ENCODE results near the gene THBS3. TPM values are rescaled to one million over a fixed set of nuclear protein-coding genes. Genes with fewer than 3 reads are reported as not detected.

Gene THBS3
- total and polyA plus RNA-seq, 2 of the 13 experiments (the other 11 are each of a cell fraction or from before 2014, with no cell fraction given) = 0.86 to 3.6 TPM

GRCh38 chr1:155208541-155209311 lies 1.0 kb upstream of the THBS3 start, which contains the start of gene MTX1 (continued):
- TF ChIP-seq ZNF589 (CRISPR knock-in tag; conservative IDR thresholded peaks at IDR 0.05) = no peak
- peak; percentile 45; the same call in 1 of the 2 replicates for TF ChIP-seq POLR2AphosphoS5 (IDR thresholded peaks at IDR 0.05; ENCODE audit: low read depth, low read length)
- TF ChIP-seq, protein P1, sequence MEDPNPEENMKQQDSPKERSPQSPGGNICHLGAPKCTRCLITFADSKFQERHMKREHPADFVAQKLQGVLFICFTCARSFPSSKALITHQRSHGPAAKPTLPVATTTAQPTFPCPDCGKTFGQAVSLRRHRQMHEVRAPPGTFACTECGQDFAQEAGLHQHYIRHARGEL (CRISPR knock-in tag; IDR thresholded peaks at IDR 0.05) = 0 out of 2 replicates have a peak, but pooled peaks have one; percentile 38
- 0 out of 2 replicates have a peak, but pooled peaks have one; percentile 9 for TF ChIP-seq MIER3 (CRISPR knock-in tag; IDR thresholded peaks at IDR 0.05; ENCODE audit: borderline replicate concordance)
- TF ChIP-seq, protein P2, sequence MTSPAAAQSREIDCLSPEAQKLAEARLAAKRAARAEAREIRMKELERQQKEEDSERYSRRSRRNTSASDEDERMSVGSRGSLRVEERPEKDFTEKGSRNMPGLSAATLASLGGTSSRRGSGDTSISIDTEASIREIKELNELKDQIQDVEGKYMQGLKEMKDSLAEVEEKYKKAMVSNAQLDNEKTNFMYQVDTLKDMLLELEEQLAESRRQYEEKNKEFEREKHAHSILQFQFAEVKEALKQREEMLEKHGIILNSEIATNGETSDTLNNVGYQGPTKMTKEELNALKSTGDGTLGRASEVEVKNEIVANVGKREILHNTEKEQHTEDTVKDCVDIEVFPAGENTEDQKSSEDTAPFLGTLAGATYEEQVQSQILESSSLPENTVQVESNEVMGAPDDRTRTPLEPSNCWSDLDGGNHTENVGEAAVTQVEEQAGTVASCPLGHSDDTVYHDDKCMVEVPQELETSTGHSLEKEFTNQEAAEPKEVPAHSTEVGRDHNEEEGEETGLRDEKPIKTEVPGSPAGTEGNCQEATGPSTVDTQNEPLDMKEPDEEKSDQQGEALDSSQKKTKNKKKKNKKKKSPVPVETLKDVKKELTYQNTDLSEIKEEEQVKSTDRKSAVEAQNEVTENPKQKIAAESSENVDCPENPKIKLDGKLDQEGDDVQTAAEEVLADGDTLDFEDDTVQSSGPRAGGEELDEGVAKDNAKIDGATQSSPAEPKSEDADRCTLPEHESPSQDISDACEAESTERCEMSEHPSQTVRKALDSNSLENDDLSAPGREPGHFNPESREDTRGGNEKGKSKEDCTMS (CRISPR knock-in tag; conservative IDR thresholded peaks at IDR 0.05) = no peak
- TF ChIP-seq FOSL1 (CRISPR knock-in tag; IDR thresholded peaks at IDR 0.05; ENCODE audit: borderline replicate concordance) = no peak
- no peak for TF ChIP-seq FUBP1 (CRISPR knock-in tag; IDR thresholded peaks at IDR 0.05; ENCODE audit: borderline replicate concordance)
- peak; percentile 49 for TF ChIP-seq MXD4 (CRISPR knock-in tag; IDR thresholded peaks at IDR 0.05)
- TF ChIP-seq CEBPB (IDR thresholded peaks at IDR 0.05; ENCODE audit: borderline replicate concordance, low read depth, low read length) = no peak
- peak; percentile 79 for TF ChIP-seq SIN3B (IDR thresholded peaks at IDR 0.05; ENCODE audit: low read length)
- no peak for TF ChIP-seq ZNF430 (CRISPR knock-in tag; IDR thresholded peaks at IDR 0.05)
- TF ChIP-seq KDM1A (CRISPR knock-in tag; IDR thresholded peaks at IDR 0.05) = no peak
- peak; percentile 68 for TF ChIP-seq MYC (CRISPR knock-in tag; IDR thresholded peaks at IDR 0.05; ENCODE audit: borderline replicate concordance)
- peak; percentile 69; the same call in 1 of the 2 replicates for TF ChIP-seq SNAI1 (CRISPR knock-in tag; IDR thresholded peaks at IDR 0.05; ENCODE audit: borderline replicate concordance)
- peak; percentile 80 for TF ChIP-seq ZNF350 (CRISPR knock-in tag; IDR thresholded peaks at IDR 0.05; ENCODE audit: borderline replicate concordance, low read depth)
- TF ChIP-seq NR1H2 (CRISPR knock-in tag; IDR thresholded peaks at IDR 0.05; ENCODE audit: borderline replicate concordance, low read depth) = 0 out of 2 replicates have a peak, but pooled peaks have one; percentile 12
- no peak for TF ChIP-seq ETV6 (CRISPR knock-in tag; conservative IDR thresholded peaks at IDR 0.05)
- TF ChIP-seq, protein P3, sequence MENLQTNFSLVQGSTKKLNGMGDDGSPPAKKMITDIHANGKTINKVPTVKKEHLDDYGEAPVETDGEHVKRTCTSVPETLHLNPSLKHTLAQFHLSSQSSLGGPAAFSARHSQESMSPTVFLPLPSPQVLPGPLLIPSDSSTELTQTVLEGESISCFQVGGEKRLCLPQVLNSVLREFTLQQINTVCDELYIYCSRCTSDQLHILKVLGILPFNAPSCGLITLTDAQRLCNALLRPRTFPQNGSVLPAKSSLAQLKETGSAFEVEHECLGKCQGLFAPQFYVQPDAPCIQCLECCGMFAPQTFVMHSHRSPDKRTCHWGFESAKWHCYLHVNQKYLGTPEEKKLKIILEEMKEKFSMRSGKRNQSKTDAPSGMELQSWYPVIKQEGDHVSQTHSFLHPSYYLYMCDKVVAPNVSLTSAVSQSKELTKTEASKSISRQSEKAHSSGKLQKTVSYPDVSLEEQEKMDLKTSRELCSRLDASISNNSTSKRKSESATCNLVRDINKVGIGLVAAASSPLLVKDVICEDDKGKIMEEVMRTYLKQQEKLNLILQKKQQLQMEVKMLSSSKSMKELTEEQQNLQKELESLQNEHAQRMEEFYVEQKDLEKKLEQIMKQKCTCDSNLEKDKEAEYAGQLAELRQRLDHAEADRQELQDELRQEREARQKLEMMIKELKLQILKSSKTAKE (CRISPR knock-in tag; IDR thresholded peaks at IDR 0.05; ENCODE audit: borderline replicate concordance) = no peak
- TF ChIP-seq ZSCAN9 (CRISPR knock-in tag; IDR thresholded peaks at IDR 0.05; ENCODE audit: borderline replicate concordance) = no peak
- TF ChIP-seq ZNF557 (CRISPR knock-in tag; IDR thresholded peaks at IDR 0.05) = no peak
- TF ChIP-seq ZNF362 (CRISPR knock-in tag; IDR thresholded peaks at IDR 0.05; ENCODE audit: borderline replicate concordance) = no peak
- TF ChIP-seq RFX3 (CRISPR knock-in tag; IDR thresholded peaks at IDR 0.05) = peak; percentile 87
